Liver (tissue), 9 donors: ENCODE measurements around the gene ILF2. TPM values are rescaled to one million over a fixed set of nuclear protein-coding genes. Genes with fewer than 3 reads are reported as not detected.

ENCODE experiments used
- DNase-seq: peaks from one replicate; pipeline ENCODE4 v3.0.0-alpha.2; 2017; ENCODE audit warnings: low spot score
- H3K27ac ChIP-seq, 2 donors: one replicate each; pipeline ENCODE4 v1.7.0; 2013; ENCODE audit warnings: inconsistent platforms in 2 of 2, low read length in 2 of 2, control low read depth in 1 of 2, low read depth in 1 of 2, mild to moderate bottlenecking in 1 of 2
- H3K27me3 ChIP-seq, 4 donors: one replicate each; pipeline versions ENCODE4 v1.6.1 to v1.7.0; 2013; ENCODE audit warnings: low read length in 3 of 4, inconsistent platforms in 1 of 4, mild to moderate bottlenecking in 1 of 4, moderate library complexity in 1 of 4; ENCODE audit not compliant: control insufficient read depth in 4 of 4, insufficient read depth in 4 of 4
- H3K36me3 ChIP-seq, 4 donors: one replicate each; pipeline versions ENCODE4 v1.6.1 to v1.7.0; 2013; ENCODE audit warnings: low read length in 3 of 4, mild to moderate bottlenecking in 3 of 4, low read depth in 1 of 4, moderate library complexity in 1 of 4; ENCODE audit not compliant: control insufficient read depth in 4 of 4, insufficient read depth in 3 of 4
- H3K4me1 ChIP-seq, 4 donors: one replicate each; pipeline versions ENCODE4 v1.6.1 to v1.7.0; 2013; ENCODE audit warnings: low read length in 3 of 4, mild to moderate bottlenecking in 3 of 4, moderate library complexity in 1 of 4; ENCODE audit not compliant: control insufficient read depth in 4 of 4, insufficient read depth in 4 of 4
- H3K4me3 ChIP-seq, 3 donors: one replicate each; pipeline versions ENCODE4 v1.6.1 to v1.7.0; 2013; ENCODE audit warnings: low read length in 3 of 3, control low read depth in 1 of 3, low read depth in 1 of 3, mild to moderate bottlenecking in 1 of 3
- H3K9ac ChIP-seq, 2 donors: one replicate each; pipeline ENCODE4 v1.7.0; 2013; ENCODE audit warnings: low read length in 2 of 2, mild to moderate bottlenecking in 2 of 2, moderate library complexity in 2 of 2, control low read depth in 1 of 2, low read depth in 1 of 2
- H3K9me3 ChIP-seq, 4 donors: one replicate each; pipeline versions ENCODE4 v1.6.1 to v1.7.0; 2013; ENCODE audit warnings: low read length in 3 of 4; ENCODE audit not compliant: control insufficient read depth in 4 of 4
- ATF3 ChIP-seq: IDR thresholded peaks from 2 replicates; pipeline ENCODE4 v1.6.1; 2016; ENCODE audit warnings: antibody characterized with exemption
- EGR1 ChIP-seq, 2 donors: IDR thresholded peaks; 2 replicates each; pipeline ENCODE4 v1.6.1; 2016 to 2018; ENCODE audit warnings: antibody characterized with exemption in 2 of 2, low read depth in 2 of 2
- FOXA1 ChIP-seq: IDR thresholded peaks from 2 replicates; pipeline ENCODE4 v1.6.1; 2016; ENCODE audit warnings: antibody characterized with exemption
- FOXA2 ChIP-seq: IDR thresholded peaks from 2 replicates; pipeline ENCODE4 v1.6.1; 2016; ENCODE audit warnings: antibody characterized with exemption
- GABPA ChIP-seq, 2 donors: IDR thresholded peaks in 1 of 2; conservative IDR thresholded peaks in 1 of 2; 2 replicates each; pipeline ENCODE4 v1.6.1; 2016; ENCODE audit warnings: antibody characterized with exemption in 2 of 2, mild to moderate bottlenecking in 1 of 2, moderate library complexity in 1 of 2
- HNF4A ChIP-seq, 2 donors: conservative IDR thresholded peaks; 2 replicates each; pipeline ENCODE4 v1.6.1; 2016; ENCODE audit warnings: antibody characterized with exemption in 2 of 2, mild to moderate bottlenecking in 2 of 2
- HNF4G ChIP-seq: IDR thresholded peaks from 2 replicates; pipeline ENCODE4 v1.6.1; 2016; ENCODE audit warnings: antibody characterized with exemption
- JUND ChIP-seq, 2 donors: IDR thresholded peaks; 2 replicates each; pipeline ENCODE4 v1.6.1; 2016; ENCODE audit warnings: antibody characterized with exemption in 2 of 2
- NR2F2 ChIP-seq: IDR thresholded peaks from 2 replicates; pipeline ENCODE4 v1.6.1; 2016; ENCODE audit warnings: antibody characterized with exemption
- RAD21 ChIP-seq, 2 donors: IDR thresholded peaks; 2 replicates each; pipeline ENCODE4 v1.6.1; 2016; ENCODE audit warnings: antibody characterized with exemption in 2 of 2, mild to moderate bottlenecking in 2 of 2
- RXRA ChIP-seq, 2 donors: IDR thresholded peaks; 2 replicates each; pipeline ENCODE4 v1.6.1; 2017 to 2018; ENCODE audit warnings: antibody characterized with exemption in 2 of 2, mild to moderate bottlenecking in 1 of 2
- SP1 ChIP-seq: IDR thresholded peaks from 2 replicates; pipeline ENCODE4 v1.6.1; 2018; ENCODE audit warnings: antibody characterized with exemption, mild to moderate bottlenecking
- TAF1 ChIP-seq: conservative IDR thresholded peaks from 2 replicates; pipeline ENCODE4 v1.6.1; 2016; ENCODE audit warnings: antibody characterized with exemption, mild to moderate bottlenecking
- WGBS: extraction: QIAGEN DNeasy Blood & Tissue Kit; methylation state at CpG from one replicate; pipeline ENCODE4 v1.1.7; 2013; 5-methylcytosine and 5-hydroxymethylcytosine counted together
- polyA plus RNA-seq, 2 donors: library from polyadenylated mRNA; stranded (reverse) in 1 of 2; unstranded in 1 of 2; fragments of 200-250 nt in 1 of 2; fragments of >200 nt in 1 of 2; fragmentation: Nextera tagmentation in 1 of 2; extraction: Ambion mirVana in 1 of 2; gene quantifications; one replicate each; pipeline versions ENCODE4 v1.2.1 to v1.2.3, GENCODE V29; 2013 to 2015
- total RNA-seq, 2 donors: library from RNA; depleted of rRNA; stranded (reverse); fragments of >200 nt; gene quantifications; one replicate each; pipeline ENCODE4 v1.2.3, GENCODE V29; 2014
- TF ChIP-seq, protein P1 (sequence below): IDR thresholded peaks from 2 replicates; pipeline ENCODE4 v1.6.1; 2016; ENCODE audit warnings: antibody characterized with exemption
- TF ChIP-seq, protein P2 (sequence below): IDR thresholded peaks from 2 replicates; pipeline ENCODE4 v1.6.1; 2016; ENCODE audit warnings: antibody characterized with exemption, mild to moderate bottlenecking
- TF ChIP-seq, protein P3 (sequence below): fragments of 150-350 bp; IDR thresholded peaks from 2 replicates; pipeline ENCODE4 v1.5.1; 2017; ENCODE audit warnings: improper control_type of control experiment, low read depth, low read length; ENCODE audit not compliant: missing input control
- donor health status: healthy.
- donor health status: healthy.
- donor health status: healthy.
- donor health status: healthy.
- donor health status: healthy.

The ILF2 gene
- total and polyA plus RNA-seq, 4 donors = 28.7 to 84.2 (median 51.5) TPM

- Histone ChIP-seq H3K4me1 (peaks cover 4 to 19% (median 10%) of the 10 kb centered on the region in 4 donors), H3K9me3 (no peaks in the 10 kb centered on the region), H3K4me3 (no peak overlapping the region), H3K27me3 (no peaks in the 10 kb centered on the region), H3K36me3 (no peaks in the 10 kb centered on the region), H3K27ac (no peak overlapping the region), H3K9ac (no peak overlapping the region)
- TF ChIP-seq FOXA1 = no peak
- no peak for TF ChIP-seq FOXA2
- TF ChIP-seq RXRA (IDR thresholded peaks at IDR 0.05) = peak in 1 of 2 donors; percentile 30
- 72% methylated on average over 7 of the region's 7 CpGs for WGBS
- no peak for DNase-seq
These were observed 47.7 kb downstream of the ILF2 start for GRCh38 chr1:153623101-153623500.

- no peak for DNase-seq
- Histone ChIP-seq H3K36me3 (no peaks in the 10 kb centered on the region), H3K4me1 (peaks cover 6 to 28% (median 17%) of the 10 kb centered on the region in 4 donors), H3K27me3 (no peaks in the 10 kb centered on the region), H3K27ac (no peak overlapping the region), H3K4me3 (no peak overlapping the region), H3K9ac (no peak overlapping the region), H3K9me3 (no peaks in the 10 kb centered on the region)
- TF ChIP-seq HNF4G (no peak), HNF4A (conservative IDR thresholded peaks at IDR 0.05) (no peak)
- TF ChIP-seq, protein P1, sequence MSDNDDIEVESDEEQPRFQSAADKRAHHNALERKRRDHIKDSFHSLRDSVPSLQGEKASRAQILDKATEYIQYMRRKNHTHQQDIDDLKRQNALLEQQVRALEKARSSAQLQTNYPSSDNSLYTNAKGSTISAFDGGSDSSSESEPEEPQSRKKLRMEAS = no peak
- 96% methylated on average over 6 of the region's 6 CpGs for WGBS
These were observed 51.6 kb downstream of the ILF2 start for GRCh38 chr1:153619171-153619570.

DNA sequence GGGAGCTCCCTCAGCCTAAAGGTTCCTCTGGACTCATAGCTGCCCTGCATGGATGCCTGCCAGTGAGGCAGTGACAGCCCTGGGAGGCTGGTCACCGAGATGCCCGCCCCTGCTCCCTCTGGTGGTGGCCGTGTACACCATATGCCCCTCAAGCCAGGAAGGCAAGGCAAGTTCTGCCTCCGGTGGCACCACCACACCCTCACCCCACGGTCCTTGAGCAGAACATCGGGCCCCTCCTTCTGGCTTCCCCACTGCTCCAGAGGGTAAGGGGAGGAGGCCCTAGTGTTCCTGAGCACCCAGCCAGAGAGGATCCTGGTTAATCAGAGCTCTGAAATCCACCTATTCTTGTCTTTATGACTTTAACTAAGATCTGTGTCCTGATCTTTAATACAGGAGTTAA is 53.1 kb downstream of the ILF2 start:
- Histone ChIP-seq H3K9me3 (no peaks in the 10 kb centered on the region), H3K4me3 (no peak overlapping the region), H3K27ac (peak overlapping the region in 1 of 2 donors; percentile 58), H3K27me3 (no peaks in the 10 kb centered on the region), H3K36me3 (no peaks in the 10 kb centered on the region), H3K4me1 (peaks cover 11 to 33% (median 21%) of the 10 kb centered on the region in 4 donors), H3K9ac (no peak overlapping the region)
- peak; percentile 37 to 47 for TF ChIP-seq HNF4A (conservative IDR thresholded peaks at IDR 0.05)
- TF ChIP-seq, protein P1 = peak; percentile 29
- TF ChIP-seq EGR1 (IDR thresholded peaks at IDR 0.05; ENCODE audit: low read depth in 2 of 2) = no peak
- TF ChIP-seq NR2F2 = no peak
- no peak for TF ChIP-seq FOXA2
- no peak for TF ChIP-seq ATF3
- TF ChIP-seq FOXA1 = no peak
- no peak for TF ChIP-seq HNF4G
- TF ChIP-seq RXRA (IDR thresholded peaks at IDR 0.05) = peak; percentile 9 to 26
- no peak for TF ChIP-seq JUND (IDR thresholded peaks at IDR 0.05)
- TF ChIP-seq GABPA (IDR thresholded peaks at IDR 0.05 in 1 of 2, conservative IDR thresholded peaks at IDR 0.05 in 1 of 2) = no peak
- TF ChIP-seq, protein P2, sequence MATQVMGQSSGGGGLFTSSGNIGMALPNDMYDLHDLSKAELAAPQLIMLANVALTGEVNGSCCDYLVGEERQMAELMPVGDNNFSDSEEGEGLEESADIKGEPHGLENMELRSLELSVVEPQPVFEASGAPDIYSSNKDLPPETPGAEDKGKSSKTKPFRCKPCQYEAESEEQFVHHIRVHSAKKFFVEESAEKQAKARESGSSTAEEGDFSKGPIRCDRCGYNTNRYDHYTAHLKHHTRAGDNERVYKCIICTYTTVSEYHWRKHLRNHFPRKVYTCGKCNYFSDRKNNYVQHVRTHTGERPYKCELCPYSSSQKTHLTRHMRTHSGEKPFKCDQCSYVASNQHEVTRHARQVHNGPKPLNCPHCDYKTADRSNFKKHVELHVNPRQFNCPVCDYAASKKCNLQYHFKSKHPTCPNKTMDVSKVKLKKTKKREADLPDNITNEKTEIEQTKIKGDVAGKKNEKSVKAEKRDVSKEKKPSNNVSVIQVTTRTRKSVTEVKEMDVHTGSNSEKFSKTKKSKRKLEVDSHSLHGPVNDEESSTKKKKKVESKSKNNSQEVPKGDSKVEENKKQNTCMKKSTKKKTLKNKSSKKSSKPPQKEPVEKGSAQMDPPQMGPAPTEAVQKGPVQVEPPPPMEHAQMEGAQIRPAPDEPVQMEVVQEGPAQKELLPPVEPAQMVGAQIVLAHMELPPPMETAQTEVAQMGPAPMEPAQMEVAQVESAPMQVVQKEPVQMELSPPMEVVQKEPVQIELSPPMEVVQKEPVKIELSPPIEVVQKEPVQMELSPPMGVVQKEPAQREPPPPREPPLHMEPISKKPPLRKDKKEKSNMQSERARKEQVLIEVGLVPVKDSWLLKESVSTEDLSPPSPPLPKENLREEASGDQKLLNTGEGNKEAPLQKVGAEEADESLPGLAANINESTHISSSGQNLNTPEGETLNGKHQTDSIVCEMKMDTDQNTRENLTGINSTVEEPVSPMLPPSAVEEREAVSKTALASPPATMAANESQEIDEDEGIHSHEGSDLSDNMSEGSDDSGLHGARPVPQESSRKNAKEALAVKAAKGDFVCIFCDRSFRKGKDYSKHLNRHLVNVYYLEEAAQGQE = no peak
- TF ChIP-seq, protein P3, sequence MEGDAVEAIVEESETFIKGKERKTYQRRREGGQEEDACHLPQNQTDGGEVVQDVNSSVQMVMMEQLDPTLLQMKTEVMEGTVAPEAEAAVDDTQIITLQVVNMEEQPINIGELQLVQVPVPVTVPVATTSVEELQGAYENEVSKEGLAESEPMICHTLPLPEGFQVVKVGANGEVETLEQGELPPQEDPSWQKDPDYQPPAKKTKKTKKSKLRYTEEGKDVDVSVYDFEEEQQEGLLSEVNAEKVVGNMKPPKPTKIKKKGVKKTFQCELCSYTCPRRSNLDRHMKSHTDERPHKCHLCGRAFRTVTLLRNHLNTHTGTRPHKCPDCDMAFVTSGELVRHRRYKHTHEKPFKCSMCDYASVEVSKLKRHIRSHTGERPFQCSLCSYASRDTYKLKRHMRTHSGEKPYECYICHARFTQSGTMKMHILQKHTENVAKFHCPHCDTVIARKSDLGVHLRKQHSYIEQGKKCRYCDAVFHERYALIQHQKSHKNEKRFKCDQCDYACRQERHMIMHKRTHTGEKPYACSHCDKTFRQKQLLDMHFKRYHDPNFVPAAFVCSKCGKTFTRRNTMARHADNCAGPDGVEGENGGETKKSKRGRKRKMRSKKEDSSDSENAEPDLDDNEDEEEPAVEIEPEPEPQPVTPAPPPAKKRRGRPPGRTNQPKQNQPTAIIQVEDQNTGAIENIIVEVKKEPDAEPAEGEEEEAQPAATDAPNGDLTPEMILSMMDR = peak; percentile 63
- peak; percentile 32 for TF ChIP-seq SP1
- TF ChIP-seq RAD21 (IDR thresholded peaks at IDR 0.05) = peak; percentile 80 to 92
- TF ChIP-seq TAF1 = no peak
- DNase-seq = peak; percentile 92
- WGBS = 5% methylated on average over 6 of the region's 6 CpGs
